PC-9 (cell line): ENCODE data around the gene KIF5A.

Experiments used
- EZH2 ChIP-seq: fragments of 200-600 bp; sonication (generic); IDR thresholded peaks from 2 replicates; pipeline ENCODE4 v1.8.0; 2017; ENCODE audit warnings: antibody characterized with exemption, low read depth
- TF ChIP-seq, protein P1 (sequence below): fragments of 200-600 bp; sonication (generic); conservative IDR thresholded peaks from 2 replicates; pipeline ENCODE4 v1.6.1; 2017; ENCODE audit warnings: mixed run types, antibody characterized with exemption, mild to moderate bottlenecking, moderate library complexity

DNA sequence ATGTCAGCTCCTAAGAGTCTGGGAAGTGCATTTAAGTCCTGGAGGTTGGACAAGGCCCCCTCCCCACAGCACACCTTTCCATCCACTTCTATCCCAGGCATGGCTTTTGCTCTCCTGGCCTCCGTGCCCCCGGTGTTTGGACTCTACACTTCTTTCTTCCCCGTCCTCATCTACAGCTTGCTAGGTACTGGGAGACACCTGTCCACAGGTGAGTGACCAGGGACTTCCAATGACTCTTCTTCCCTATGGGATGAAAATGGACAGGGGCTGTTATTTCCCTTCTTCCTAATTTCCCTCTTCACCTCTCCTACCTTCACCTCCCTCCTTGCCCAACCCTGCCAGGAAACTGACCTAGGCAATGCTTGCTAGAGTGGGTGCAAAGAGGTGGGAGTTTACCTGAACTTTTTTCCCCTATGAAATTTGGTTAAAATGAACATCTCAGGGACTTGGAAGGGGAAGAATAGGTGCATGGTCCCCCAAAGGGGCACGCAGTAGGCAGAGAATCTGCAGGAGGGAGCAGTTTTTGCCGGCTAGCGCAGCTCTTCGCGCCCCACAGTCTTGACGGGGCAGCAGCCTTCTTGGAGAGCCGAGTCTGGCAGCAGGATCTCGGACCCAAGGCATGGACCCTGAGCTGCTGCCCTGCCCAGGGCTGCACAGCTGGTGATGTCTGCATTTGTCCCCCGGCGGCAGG is 70.5 kb downstream of the KIF5A start:
- TF ChIP-seq, protein P1, sequence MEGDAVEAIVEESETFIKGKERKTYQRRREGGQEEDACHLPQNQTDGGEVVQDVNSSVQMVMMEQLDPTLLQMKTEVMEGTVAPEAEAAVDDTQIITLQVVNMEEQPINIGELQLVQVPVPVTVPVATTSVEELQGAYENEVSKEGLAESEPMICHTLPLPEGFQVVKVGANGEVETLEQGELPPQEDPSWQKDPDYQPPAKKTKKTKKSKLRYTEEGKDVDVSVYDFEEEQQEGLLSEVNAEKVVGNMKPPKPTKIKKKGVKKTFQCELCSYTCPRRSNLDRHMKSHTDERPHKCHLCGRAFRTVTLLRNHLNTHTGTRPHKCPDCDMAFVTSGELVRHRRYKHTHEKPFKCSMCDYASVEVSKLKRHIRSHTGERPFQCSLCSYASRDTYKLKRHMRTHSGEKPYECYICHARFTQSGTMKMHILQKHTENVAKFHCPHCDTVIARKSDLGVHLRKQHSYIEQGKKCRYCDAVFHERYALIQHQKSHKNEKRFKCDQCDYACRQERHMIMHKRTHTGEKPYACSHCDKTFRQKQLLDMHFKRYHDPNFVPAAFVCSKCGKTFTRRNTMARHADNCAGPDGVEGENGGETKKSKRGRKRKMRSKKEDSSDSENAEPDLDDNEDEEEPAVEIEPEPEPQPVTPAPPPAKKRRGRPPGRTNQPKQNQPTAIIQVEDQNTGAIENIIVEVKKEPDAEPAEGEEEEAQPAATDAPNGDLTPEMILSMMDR: no peak
- no peak for TF ChIP-seq EZH2
